Immature natural killer cell (primary cell): ENCODE data around the gene CHST12. TPM values are rescaled to one million over a fixed set of nuclear protein-coding genes. Genes with fewer than 3 reads are reported as not detected.
"Not testable (repeated sequence)": the region's sequence is repeated elsewhere in the genome, so short reads cannot be mapped to it uniquely, and the experiment has no call there.

Experiments
- DNase-seq, 3 donors: peaks; one replicate each; pipeline ENCODE4 v3.0.0; 2022; ENCODE audit warnings: mixed read lengths in 1 of 3
- H3K27ac Mint-ChIP-seq, 6 donors: one replicate each; pipeline ENCODE4 v1.8.0; 2020; ENCODE audit warnings: mixed read lengths in 6 of 6, mild to moderate bottlenecking in 5 of 6, inconsistent platforms in 4 of 6, moderate library complexity in 3 of 6
- H3K27me3 Mint-ChIP-seq, 3 donors: one replicate each; pipeline ENCODE4 v1.8.0; 2020 to 2021; ENCODE audit warnings: low read depth in 3 of 3, mild to moderate bottlenecking in 3 of 3, mixed read lengths in 3 of 3, moderate library complexity in 3 of 3, inconsistent platforms in 1 of 3
- H3K36me3 Mint-ChIP-seq, 3 donors: one replicate each; pipeline ENCODE4 v1.8.0; 2020; ENCODE audit warnings: mixed read lengths in 3 of 3, inconsistent platforms in 2 of 3, mild to moderate bottlenecking in 2 of 3
- H3K4me1 Mint-ChIP-seq, 2 donors: one replicate each; pipeline ENCODE4 v1.8.0; 2020; ENCODE audit warnings: inconsistent platforms in 2 of 2, mild to moderate bottlenecking in 2 of 2, mixed read lengths in 2 of 2, moderate library complexity in 1 of 2
- H3K4me3 Mint-ChIP-seq, 5 donors: one replicate each; pipeline ENCODE4 v1.8.0; 2020; ENCODE audit warnings: mild to moderate bottlenecking in 5 of 5, mixed read lengths in 5 of 5, inconsistent platforms in 3 of 5, moderate library complexity in 3 of 5
- H3K9me3 Mint-ChIP-seq, 6 donors: one replicate each; pipeline ENCODE4 v1.8.0; 2020; ENCODE audit warnings: mild to moderate bottlenecking in 6 of 6, mixed read lengths in 6 of 6, inconsistent platforms in 4 of 6, moderate library complexity in 3 of 6
- polyA plus RNA-seq, 3 donors: library from polyadenylated mRNA; unstranded; fragments of 300-500 nt; fragmentation: Illumina TruSeq; gene quantifications; one replicate each; pipeline ENCODE4 v1.2.3, GENCODE V29; 2021

Gene CHST12
- polyA plus RNA-seq, 3 donors from 2014 or later = 88.9 to 172 (median 93.4) TPM

DNA sequence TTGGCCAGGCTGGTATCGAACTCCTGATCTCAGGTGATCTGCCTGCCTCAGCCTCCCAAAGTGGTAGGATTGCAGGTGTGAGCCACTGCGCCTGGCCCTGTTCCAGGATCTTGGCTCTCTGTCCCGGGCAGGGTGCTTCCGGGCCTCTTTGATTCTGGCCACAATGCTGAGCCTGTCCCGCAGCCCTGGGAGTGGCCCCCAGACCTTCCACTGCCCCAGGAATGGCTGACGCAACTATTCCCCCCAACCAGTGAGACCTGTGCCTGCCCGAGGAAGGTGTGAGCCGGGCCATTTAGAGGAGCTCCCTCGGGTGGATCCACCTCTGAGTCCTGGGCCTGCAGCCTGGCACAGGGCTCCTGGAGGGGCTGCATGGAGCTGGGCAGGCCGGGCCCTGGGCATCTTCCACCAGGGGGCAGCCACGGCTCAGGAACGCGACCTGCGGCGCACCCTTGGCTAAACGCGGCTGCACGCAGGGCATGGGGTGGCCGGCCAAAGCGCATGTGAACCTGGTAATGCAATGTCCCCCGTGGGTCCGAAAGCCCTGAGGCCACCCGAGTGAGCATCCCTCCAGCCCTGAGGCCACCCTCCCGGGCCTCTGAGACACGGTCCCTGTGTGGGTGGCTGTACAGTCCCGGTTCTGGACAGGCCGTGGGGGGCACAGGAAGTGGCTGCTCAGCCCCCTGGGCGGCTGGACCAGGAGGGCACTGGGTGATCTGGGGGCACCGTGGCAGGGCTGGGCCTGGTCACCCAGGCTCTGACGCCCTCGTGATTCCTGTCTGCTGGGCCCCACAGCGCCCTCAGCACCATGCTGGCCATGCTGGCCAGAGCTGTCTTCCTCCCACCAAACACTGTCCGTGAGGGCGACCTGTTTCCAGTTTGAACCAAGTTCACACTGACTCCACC lies 48.0 kb downstream of the CHST12 start:
- H3K36me3 Mint-ChIP-seq = no peaks in the 10 kb centered on the region
- peak overlapping the region; percentile 72 to 85 (median 80) for H3K4me3 Mint-ChIP-seq
- H3K4me1 Mint-ChIP-seq = peaks cover 24 to 31% of the 10 kb centered on the region in 2 donors
- DNase-seq = peak; percentile 70 to 73 (median 70)
- peaks cover 2 to 7% (median 5%) of the 10 kb centered on the region in 3 donors for H3K27me3 Mint-ChIP-seq
- no peaks in the 10 kb centered on the region for H3K9me3 Mint-ChIP-seq
- peak overlapping the region; percentile 51 to 78 (median 68) for H3K27ac Mint-ChIP-seq

DNA sequence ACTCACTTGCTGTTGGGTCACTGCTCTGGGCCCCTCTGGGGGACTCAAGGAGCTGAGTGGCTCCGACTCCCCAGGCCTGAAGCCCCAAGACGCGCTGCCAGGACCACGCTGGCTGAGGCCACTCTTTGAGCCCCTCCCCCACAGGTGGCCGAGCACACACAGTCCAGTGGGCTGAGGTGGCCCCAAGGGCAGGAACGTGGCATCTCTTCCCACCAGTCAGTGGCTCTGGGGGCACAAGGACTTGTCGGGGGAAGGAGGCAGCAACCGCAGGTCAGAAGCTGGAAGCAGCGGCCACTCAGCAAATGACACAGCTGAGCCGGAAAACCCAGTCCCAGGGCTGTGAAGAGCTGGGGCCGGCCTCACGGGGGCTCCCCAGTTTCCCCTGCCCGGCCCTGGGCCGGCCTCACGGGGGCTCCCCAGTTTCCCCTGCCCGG lies 48.7 kb downstream of the CHST12 start:
- peak; percentile 38 to 46 (median 45) for DNase-seq
- peaks cover 29 to 37% of the 10 kb centered on the region in 2 donors for H3K4me1 Mint-ChIP-seq
- H3K36me3 Mint-ChIP-seq = no peaks in the 10 kb centered on the region
- H3K4me3 Mint-ChIP-seq = peak overlapping the region; percentile 72 to 85 (median 80)
- peak overlapping the region; percentile 43 to 72 (median 65) for H3K27ac Mint-ChIP-seq
- no peaks in the 10 kb centered on the region for H3K9me3 Mint-ChIP-seq
- H3K27me3 Mint-ChIP-seq = peaks cover 2 to 7% (median 5%) of the 10 kb centered on the region in 3 donors

DNA sequence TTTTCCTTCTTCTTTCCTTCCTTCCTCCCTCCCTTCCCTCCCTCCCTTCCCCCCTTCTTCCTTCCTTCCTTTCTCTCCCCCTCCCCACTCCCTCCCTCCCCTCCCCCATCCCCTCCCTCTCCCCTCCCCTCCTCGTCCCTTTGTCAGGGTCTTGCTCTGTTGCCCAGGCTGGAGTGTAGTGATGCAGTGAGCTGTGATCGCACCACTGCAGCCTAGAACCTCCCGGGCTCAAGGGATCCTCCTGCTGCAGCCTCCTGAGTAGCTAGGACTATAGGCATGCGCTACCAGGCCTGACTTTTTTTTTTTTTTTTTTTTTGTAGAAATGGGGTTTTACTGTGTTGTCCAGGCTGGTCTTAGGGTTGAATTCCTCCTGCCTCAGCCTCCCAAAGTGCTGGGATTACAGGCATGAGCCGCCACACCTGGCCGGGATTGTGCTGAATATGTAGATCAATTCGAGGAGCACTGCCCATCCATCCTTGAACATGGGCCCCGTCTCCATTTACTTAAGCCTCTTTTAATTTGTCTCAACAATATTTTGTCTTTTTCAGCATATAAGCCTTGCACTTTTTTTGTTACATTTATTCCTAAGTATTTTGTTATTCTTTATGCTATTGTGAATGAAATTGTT lies 49.3 kb downstream of the CHST12 start:
- Mint-ChIP-seq H3K36me3 (no peaks in the 10 kb centered on the region), H3K4me3 (peak overlapping the region in 4 of 5 donors; percentile 33 to 70 (median 46)), H3K9me3 (no peaks in the 10 kb centered on the region), H3K4me1 (peaks cover 30 to 42% of the 10 kb centered on the region in 2 donors), H3K27me3 (peaks cover 3 to 8% (median 6%) of the 10 kb centered on the region in 3 donors), H3K27ac (no peak overlapping the region)
- no peak for DNase-seq

DNA sequence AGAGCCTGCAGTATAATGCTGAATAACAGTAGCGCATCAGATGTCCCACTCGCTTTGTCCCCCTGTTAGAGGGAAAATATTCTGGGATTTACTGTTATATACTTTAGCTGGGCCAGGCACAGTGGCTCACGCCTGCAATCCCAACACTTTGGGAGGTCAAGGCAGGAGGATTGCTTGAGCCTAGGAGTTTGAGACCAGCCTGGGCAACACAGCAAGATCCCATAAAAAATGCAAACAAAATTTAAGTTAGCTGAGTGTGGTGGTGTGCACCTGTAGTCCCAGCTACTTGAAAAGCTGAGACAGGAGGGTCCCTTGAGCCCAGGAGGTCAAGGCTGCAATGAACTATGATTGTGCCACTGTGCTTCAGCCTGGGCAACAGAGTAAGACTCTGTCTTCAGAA lies 50.4 kb downstream of the CHST12 start:
- Mint-ChIP-seq H3K27ac (peak overlapping the region in 1 of 6 donors; percentile 35), H3K27me3 (peaks cover 6 to 13% (median 7%) of the 10 kb centered on the region in 3 donors), H3K4me3 (peak overlapping the region in 2 of 5 donors; percentile 27 to 35), H3K4me1 (peaks cover 35 to 41% of the 10 kb centered on the region in 2 donors)
- H3K9me3 Mint-ChIP-seq, H3K36me3 Mint-ChIP-seq, DNase-seq: not testable (repeated sequence)

GRCh38 chr7:2459674-2460073 lies 56.3 kb downstream of the CHST12 start:
- Mint-ChIP-seq H3K36me3 (no peaks in the 10 kb centered on the region), H3K27ac (peak overlapping the region in 3 of 6 donors; percentile 24 to 30 (median 24)), H3K4me1 (peaks cover 20 to 24% of the 10 kb centered on the region in 2 donors), H3K9me3 (no peaks in the 10 kb centered on the region), H3K4me3 (no peak overlapping the region), H3K27me3 (peaks cover 3 to 10% (median 7%) of the 10 kb centered on the region in 3 donors)
- no peak for DNase-seq

DNA sequence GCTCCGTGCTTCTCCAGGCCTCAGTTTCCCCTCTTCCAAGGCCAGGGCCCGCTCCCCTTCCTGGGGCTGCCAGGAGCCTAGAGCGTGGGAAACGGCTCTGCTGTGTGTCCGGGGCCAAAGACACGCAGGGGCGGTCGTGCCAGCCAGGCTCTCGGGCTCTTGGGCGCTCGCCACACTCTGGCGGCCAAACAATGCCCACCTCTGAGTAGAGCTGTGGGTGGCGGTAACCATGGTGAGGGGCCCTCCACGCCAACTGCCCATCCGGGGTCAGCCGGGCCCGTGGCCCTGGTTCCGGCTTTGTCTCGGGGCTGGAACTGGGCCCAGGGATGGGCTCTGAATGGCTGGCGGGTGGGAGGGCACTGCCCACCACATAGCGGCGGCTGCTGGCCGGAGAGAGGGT lies 56.8 kb downstream of the CHST12 start:
- H3K9me3 Mint-ChIP-seq = no peaks in the 10 kb centered on the region
- H3K4me1 Mint-ChIP-seq = peaks cover 20 to 24% of the 10 kb centered on the region in 2 donors
- peaks cover 3 to 10% (median 7%) of the 10 kb centered on the region in 3 donors for H3K27me3 Mint-ChIP-seq
- DNase-seq = no peak
- H3K27ac Mint-ChIP-seq = no peak overlapping the region
- no peak overlapping the region for H3K4me3 Mint-ChIP-seq
- H3K36me3 Mint-ChIP-seq = no peaks in the 10 kb centered on the region

GRCh38 chr7:2460641-2461040 lies 57.2 kb downstream of the CHST12 start:
- H3K36me3 Mint-ChIP-seq = no peaks in the 10 kb centered on the region
- H3K27me3 Mint-ChIP-seq = peaks cover 2 to 10% (median 7%) of the 10 kb centered on the region in 3 donors
- peaks cover 20 to 24% of the 10 kb centered on the region in 2 donors for H3K4me1 Mint-ChIP-seq
- no peak overlapping the region for H3K4me3 Mint-ChIP-seq
- no peaks in the 10 kb centered on the region for H3K9me3 Mint-ChIP-seq
- no peak for DNase-seq
- H3K27ac Mint-ChIP-seq = no peak overlapping the region

- H3K36me3 Mint-ChIP-seq = no peaks in the 10 kb centered on the region
- no peaks in the 10 kb centered on the region for H3K9me3 Mint-ChIP-seq
- no peak overlapping the region for H3K4me3 Mint-ChIP-seq
- no peak for DNase-seq
- H3K27ac Mint-ChIP-seq = no peak overlapping the region
- H3K27me3 Mint-ChIP-seq = peaks cover 0 to 10% (median 7%) of the 10 kb centered on the region in 3 donors
- H3K4me1 Mint-ChIP-seq = peaks cover 19 to 23% of the 10 kb centered on the region in 2 donors
These were observed 58.0 kb downstream of the CHST12 start for GRCh38 chr7:2461268-2462026.

DNA sequence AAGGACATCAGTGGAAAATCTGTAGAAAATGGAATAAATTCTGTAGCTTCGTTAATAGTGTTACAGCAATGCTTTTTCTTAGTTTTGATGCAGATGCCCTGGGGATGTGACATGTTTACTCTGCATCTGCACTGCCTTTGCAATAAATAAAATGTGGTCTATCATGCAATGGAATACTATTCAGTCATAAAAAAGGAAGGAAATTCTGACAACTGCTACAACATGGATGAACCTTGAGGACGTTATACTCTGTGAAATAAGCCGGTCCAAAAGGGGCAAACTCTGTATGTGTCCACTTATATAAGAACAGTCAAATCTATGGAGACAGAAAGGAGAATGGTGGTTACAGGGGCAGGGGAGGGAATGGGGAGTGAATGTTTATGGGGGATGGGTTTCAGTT lies 59.3 kb downstream of the CHST12 start:
- H3K27ac Mint-ChIP-seq = no peak overlapping the region
- peaks cover 0 to 7% (median 6%) of the 10 kb centered on the region in 3 donors for H3K27me3 Mint-ChIP-seq
- H3K4me3 Mint-ChIP-seq = no peak overlapping the region
- no peaks in the 10 kb centered on the region for H3K9me3 Mint-ChIP-seq
- DNase-seq = no peak
- H3K36me3 Mint-ChIP-seq = no peaks in the 10 kb centered on the region
- peaks cover 10 to 13% of the 10 kb centered on the region in 2 donors for H3K4me1 Mint-ChIP-seq

DNA sequence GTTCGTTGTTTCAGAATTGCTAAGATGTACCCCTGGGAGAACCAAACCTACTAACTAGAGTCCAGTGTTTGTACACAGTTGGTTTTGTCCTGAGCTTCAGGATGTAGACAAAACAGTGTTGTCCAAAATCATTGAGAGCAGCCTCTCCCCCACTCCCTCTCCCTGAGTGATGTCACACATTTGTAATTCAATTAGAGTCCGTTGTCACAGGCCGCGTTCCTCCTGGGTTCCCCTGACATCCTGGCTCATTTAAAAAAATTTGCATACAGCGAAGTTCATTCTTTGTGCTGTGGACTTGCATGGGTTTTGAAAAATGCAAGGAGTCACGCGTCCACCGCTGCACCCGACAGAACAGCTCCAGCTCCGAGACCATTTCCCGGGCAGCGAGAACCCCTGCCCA lies 62.5 kb downstream of the CHST12 start:
- no peak for DNase-seq
- Mint-ChIP-seq H3K27me3 (peaks cover 2 to 15% (median 8%) of the 10 kb centered on the region in 3 donors), H3K4me3 (no peak overlapping the region), H3K36me3 (no peaks in the 10 kb centered on the region), H3K4me1 (peaks cover 0 to 6% of the 10 kb centered on the region in 2 donors), H3K27ac (peak overlapping the region in 1 of 6 donors; percentile 57), H3K9me3 (no peaks in the 10 kb centered on the region)

GRCh38 chr7:2466675-2467074 lies 63.3 kb downstream of the CHST12 start:
- Mint-ChIP-seq H3K36me3 (no peaks in the 10 kb centered on the region), H3K4me1 (peaks cover 0 to 6% of the 10 kb centered on the region in 2 donors), H3K27ac (no peak overlapping the region), H3K27me3 (peaks cover 2 to 15% (median 8%) of the 10 kb centered on the region in 3 donors), H3K9me3 (no peaks in the 10 kb centered on the region), H3K4me3 (no peak overlapping the region)
- no peak for DNase-seq

GRCh38 chr7:2468227-2468626 lies 64.8 kb downstream of the CHST12 start:
- peaks cover 0 to 6% of the 10 kb centered on the region in 2 donors for H3K4me1 Mint-ChIP-seq
- no peaks in the 10 kb centered on the region for H3K36me3 Mint-ChIP-seq
- no peak overlapping the region for H3K27ac Mint-ChIP-seq
- DNase-seq = no peak
- no peaks in the 10 kb centered on the region for H3K9me3 Mint-ChIP-seq
- peaks cover 2 to 15% (median 8%) of the 10 kb centered on the region in 3 donors for H3K27me3 Mint-ChIP-seq
- H3K4me3 Mint-ChIP-seq = no peak overlapping the region

DNA sequence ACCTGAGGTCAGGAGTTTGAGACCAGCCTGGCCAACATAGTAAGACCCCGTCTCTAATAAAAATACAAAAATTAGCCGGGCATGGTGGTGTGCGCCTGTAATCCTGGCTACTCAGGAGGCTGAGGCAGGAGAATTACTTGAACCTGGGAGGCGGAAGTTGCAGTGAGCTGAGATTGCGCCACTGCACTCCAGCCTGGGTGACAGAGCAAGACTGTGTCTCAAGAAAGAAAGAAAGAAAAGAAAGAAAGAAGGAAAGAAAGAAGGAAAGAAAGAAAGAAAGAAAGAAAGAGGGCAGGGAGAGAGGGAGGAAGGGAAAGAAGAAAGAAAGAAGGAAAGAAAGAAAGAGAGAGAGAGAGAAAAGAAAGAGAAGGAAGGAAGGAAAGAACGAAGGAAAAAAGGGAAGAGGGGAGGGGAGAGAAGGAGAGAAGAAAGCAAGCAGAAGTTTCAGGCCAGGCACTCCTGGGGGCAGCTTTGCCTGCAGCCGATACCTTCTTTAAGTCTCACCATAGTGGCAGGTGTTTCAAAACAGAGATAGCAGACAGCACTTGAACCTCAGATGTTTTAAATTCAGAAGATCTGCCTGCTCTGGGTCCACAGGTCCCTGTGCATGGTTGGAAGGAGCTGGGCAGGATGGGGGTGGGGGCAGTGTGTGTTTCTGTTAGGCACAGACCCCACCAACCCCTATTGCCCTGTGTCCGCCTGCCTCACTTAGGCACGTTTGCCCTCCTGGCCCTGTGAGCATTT lies 66.2 kb downstream of the CHST12 start:
- H3K4me3 Mint-ChIP-seq, H3K4me1 Mint-ChIP-seq, H3K9me3 Mint-ChIP-seq, H3K36me3 Mint-ChIP-seq, DNase-seq: not testable (repeated sequence)
- H3K27ac Mint-ChIP-seq = peak overlapping the region in 1 of 6 donors; percentile 74
- H3K27me3 Mint-ChIP-seq = peaks cover 5 to 15% (median 8%) of the 10 kb centered on the region in 3 donors
